HCT116 (cell line): Measurements from ENCODE around the gene MCM8.

Experiments
- FOSL1 ChIP-seq: IDR thresholded peaks from 2 replicates; pipeline ENCODE4 v1.6.1; 2012; ENCODE audit warnings: low read depth
- RAD21 ChIP-seq: IDR thresholded peaks from 2 replicates; pipeline ENCODE4 v1.6.1; 2012; ENCODE audit warnings: low read depth, mild to moderate bottlenecking
- TF ChIP-seq, protein P1 (sequence below), 3 experiments: fragments of 200-600 bp in 1 of 3; sonication (generic) in 1 of 3; IDR thresholded peaks in 2 of 3; conservative IDR thresholded peaks in 1 of 3; 2 replicates each; pipeline ENCODE4 v1.5.1; 2012 to 2017; ENCODE audit warnings: low read depth in 2 of 3, low read length in 2 of 3, antibody characterized with exemption in 1 of 3, borderline replicate concordance in 1 of 3, control low read depth in 1 of 3, mild to moderate bottlenecking in 1 of 3, mixed read lengths in 1 of 3, mixed run types in 1 of 3, moderate library complexity in 1 of 3; ENCODE audit not compliant: insufficient read depth in 1 of 3

DNA sequence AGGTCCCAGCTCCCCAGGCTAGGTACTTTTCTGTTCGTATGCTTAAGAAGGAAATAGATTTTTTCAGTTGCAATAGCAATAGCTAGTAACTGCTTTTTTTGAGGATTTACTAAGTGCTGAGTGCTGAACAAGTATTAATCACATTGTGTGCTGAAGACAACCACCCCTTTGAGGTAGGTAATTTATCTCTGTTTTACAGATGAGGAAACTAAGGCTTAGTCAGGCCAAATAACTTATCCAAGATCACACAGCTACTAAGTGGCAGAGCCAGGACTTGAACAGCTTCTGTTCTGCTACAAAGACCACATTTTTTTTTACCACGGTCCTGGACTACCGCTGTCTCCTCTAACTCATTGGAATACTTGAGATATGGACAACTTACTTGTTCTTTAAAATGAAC is 63.6 kb downstream of the MCM8 start:
- TF ChIP-seq RAD21, result no peak
- no peak for TF ChIP-seq FOSL1
- TF ChIP-seq, protein P1, sequence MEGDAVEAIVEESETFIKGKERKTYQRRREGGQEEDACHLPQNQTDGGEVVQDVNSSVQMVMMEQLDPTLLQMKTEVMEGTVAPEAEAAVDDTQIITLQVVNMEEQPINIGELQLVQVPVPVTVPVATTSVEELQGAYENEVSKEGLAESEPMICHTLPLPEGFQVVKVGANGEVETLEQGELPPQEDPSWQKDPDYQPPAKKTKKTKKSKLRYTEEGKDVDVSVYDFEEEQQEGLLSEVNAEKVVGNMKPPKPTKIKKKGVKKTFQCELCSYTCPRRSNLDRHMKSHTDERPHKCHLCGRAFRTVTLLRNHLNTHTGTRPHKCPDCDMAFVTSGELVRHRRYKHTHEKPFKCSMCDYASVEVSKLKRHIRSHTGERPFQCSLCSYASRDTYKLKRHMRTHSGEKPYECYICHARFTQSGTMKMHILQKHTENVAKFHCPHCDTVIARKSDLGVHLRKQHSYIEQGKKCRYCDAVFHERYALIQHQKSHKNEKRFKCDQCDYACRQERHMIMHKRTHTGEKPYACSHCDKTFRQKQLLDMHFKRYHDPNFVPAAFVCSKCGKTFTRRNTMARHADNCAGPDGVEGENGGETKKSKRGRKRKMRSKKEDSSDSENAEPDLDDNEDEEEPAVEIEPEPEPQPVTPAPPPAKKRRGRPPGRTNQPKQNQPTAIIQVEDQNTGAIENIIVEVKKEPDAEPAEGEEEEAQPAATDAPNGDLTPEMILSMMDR (IDR thresholded peaks at IDR 0.05 in 2 of 3, conservative IDR thresholded peaks at IDR 0.05 in 1 of 3; ENCODE audit: borderline replicate concordance in 1 of 3, insufficient read depth in 1 of 3, low read depth in 2 of 3, low read length in 2 of 3), result no peak
